Omental fat pad (tissue), 4 donors: ENCODE data around the gene NREP. TPM values are rescaled to one million over a fixed set of nuclear protein-coding genes. Genes with fewer than 3 reads are reported as not detected.

Experiments used
- ATAC-seq: fragments of 150-250 bp; one replicate; pipeline ENCODE4 v1.9.1; 2016; ENCODE audit warnings: mild to moderate bottlenecking, moderate library complexity; ENCODE audit not compliant: low FRiP score
- DNase-seq: peaks from one replicate; pipeline ENCODE4 v3.0.0-alpha.2; 2019; ENCODE audit warnings: low spot score
- CTCF ChIP-seq, 3 donors: fragments of 450-650 bp; IDR thresholded peaks; one replicate each; pipeline ENCODE4 v1.5.1; 2016 to 2017; ENCODE audit warnings: antibody characterized with exemption in 3 of 3, mild to moderate bottlenecking in 3 of 3, moderate library complexity in 2 of 3
- total RNA-seq, 4 donors: library from RNA; depleted of rRNA; stranded (reverse); fragments of >200 nt; gene quantifications; one replicate each; pipeline ENCODE4 v1.1.0, GENCODE V29; 2016

The NREP gene
- total RNA-seq, 4 donors from 2014 or later = 4.4 to 17.2 (median 6.8) TPM

GRCh38 chr5:111792471-111793058 lies 35.6 kb upstream of the NREP start:
- no peak for TF ChIP-seq CTCF (IDR thresholded peaks at IDR 0.05)
- no peak for ATAC-seq

GRCh38 chr5:111790295-111790694 lies 33.3 kb upstream of the NREP start:
- TF ChIP-seq CTCF (IDR thresholded peaks at IDR 0.05) = no peak
- ATAC-seq (no peak), DNase-seq (no peak)

More at GRCh38 chr5:111792471-111793058, 35.6 kb upstream of the NREP start:
- no peak for DNase-seq

- DNase-seq = no peak
- TF ChIP-seq CTCF (IDR thresholded peaks at IDR 0.05) = no peak
- no peak for ATAC-seq
Observed at GRCh38 chr5:111787006-111787405, 30.0 kb upstream of the NREP start.

GRCh38 chr5:111784491-111785181 lies 27.6 kb upstream of the NREP start:
- DNase-seq = no peak
- no peak for TF ChIP-seq CTCF (IDR thresholded peaks at IDR 0.05)
- no peak for ATAC-seq

- no peak for TF ChIP-seq CTCF (IDR thresholded peaks at IDR 0.05)
- DNase-seq = no peak
- ATAC-seq = no peak
Observed at GRCh38 chr5:111783537-111783936, 26.5 kb upstream of the NREP start.

- TF ChIP-seq CTCF (IDR thresholded peaks at IDR 0.05) = no peak
- ATAC-seq = no peak
- DNase-seq = no peak
Observed at GRCh38 chr5:111782216-111782615, 25.2 kb upstream of the NREP start.

GRCh38 chr5:111781200-111781599 lies 24.2 kb upstream of the NREP start:
- ATAC-seq (no peak), DNase-seq (no peak)
- no peak for TF ChIP-seq CTCF (IDR thresholded peaks at IDR 0.05)
